Islet precursor cell (in vitro differentiated cells): ENCODE results near the gene PPP1R9A.

Experiments used
- DNase-seq: peaks from one replicate; pipeline ENCODE4 v3.0.0-alpha.2; 2018

Gene PPP1R9A

GRCh38 chr7:95041031-95041430 lies 133.6 kb downstream of the PPP1R9A start:
- DNase-seq = no peak

GRCh38 chr7:95045236-95045923 lies 138.0 kb downstream of the PPP1R9A start:
- no peak for DNase-seq

- no peak for DNase-seq
These were observed 139.3 kb downstream of the PPP1R9A start for GRCh38 chr7:95046494-95047240.

- DNase-seq = no peak
These were observed 139.9 kb downstream of the PPP1R9A start for GRCh38 chr7:95047291-95047690.

- no peak for DNase-seq
These were observed 145.2 kb downstream of the PPP1R9A start for GRCh38 chr7:95052566-95053094.

GRCh38 chr7:95054386-95054785 lies 147.0 kb downstream of the PPP1R9A start:
- DNase-seq = no peak

- DNase-seq = no peak
These were observed 147.9 kb downstream of the PPP1R9A start for GRCh38 chr7:95055295-95055694.

GRCh38 chr7:95056107-95056739 lies 148.8 kb downstream of the PPP1R9A start:
- DNase-seq = no peak

GRCh38 chr7:95056901-95057300 lies 149.5 kb downstream of the PPP1R9A start:
- DNase-seq = no peak

- DNase-seq = no peak
These were observed 152.5 kb downstream of the PPP1R9A start for GRCh38 chr7:95059842-95060313.

- no peak for DNase-seq
These were observed 155.5 kb downstream of the PPP1R9A start for GRCh38 chr7:95062901-95063300.

- no peak for DNase-seq
These were observed 159.5 kb downstream of the PPP1R9A start for GRCh38 chr7:95066737-95067530.

- DNase-seq = peak; percentile 75
These were observed 181.3 kb downstream of the PPP1R9A start for GRCh38 chr7:95088536-95089215.

GRCh38 chr7:95089414-95090315 lies 182.3 kb downstream of the PPP1R9A start:
- DNase-seq = peak; percentile 52

- no peak for DNase-seq
These were observed 184.9 kb downstream of the PPP1R9A start for GRCh38 chr7:95092324-95092723.

GRCh38 chr7:95095259-95095965 lies 188.0 kb downstream of the PPP1R9A start:
- DNase-seq = no peak

- DNase-seq = no peak
These were observed 188.7 kb downstream of the PPP1R9A start for GRCh38 chr7:95095966-95096540.

- DNase-seq = no peak
These were observed 189.9 kb downstream of the PPP1R9A start for GRCh38 chr7:95097291-95097690.

GRCh38 chr7:95097851-95098250 lies 190.5 kb downstream of the PPP1R9A start:
- no peak for DNase-seq

- DNase-seq = no peak
These were observed 191.7 kb downstream of the PPP1R9A start for GRCh38 chr7:95099106-95099505.
